GM21786 (cell line): ENCODE measurements around the gene SLC2A6.

ENCODE experiments used
- ATAC-seq: cut with Tn5 transposase; IDR thresholded peaks from one replicate; pipeline ENCODE4 v1.9.1; 2021; ENCODE audit not compliant: unreplicated experiment

The SLC2A6 gene

DNA sequence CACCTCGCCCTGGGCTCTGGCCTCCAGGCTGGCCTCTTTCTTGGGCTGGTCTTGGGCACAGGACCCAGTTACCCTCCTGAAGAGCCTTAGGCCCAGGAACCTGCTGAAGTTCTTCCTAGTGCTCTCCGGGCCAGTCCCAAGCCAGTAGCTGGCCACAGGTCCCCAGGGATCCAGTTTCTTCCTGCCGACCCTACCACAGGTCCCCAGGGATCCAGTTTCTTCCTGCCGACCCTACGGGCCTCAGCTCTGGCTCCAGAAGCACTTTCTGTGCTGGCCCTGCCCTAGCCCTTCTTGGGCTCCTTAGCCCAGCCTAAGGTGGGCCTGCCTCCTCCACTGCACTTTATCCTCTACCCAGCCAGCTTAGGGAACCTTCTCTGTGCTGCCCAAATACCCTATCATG, 37.3 kb downstream of the SLC2A6 start:
- ATAC-seq, result no peak

DNA sequence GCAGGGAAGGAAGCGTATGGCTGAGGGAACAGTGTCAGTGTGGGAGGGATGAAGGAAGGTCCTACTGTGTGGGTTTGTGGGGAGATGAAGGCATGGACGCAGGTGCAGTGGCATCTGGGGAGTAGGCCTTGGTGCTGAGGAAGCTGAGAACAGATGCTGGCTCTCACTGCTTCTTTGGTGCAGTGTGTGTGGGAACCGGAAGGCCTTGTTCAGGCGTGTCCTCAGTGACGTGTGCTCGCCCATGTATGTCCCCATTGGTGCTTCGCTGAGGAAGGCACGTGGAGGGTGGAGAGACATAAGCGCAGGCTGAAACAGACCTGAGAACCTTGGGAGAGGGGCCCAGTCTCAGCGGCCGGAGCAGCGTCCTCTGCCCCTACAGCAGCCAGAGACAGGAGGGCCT, 38.0 kb downstream of the SLC2A6 start:
- no peak for ATAC-seq

DNA sequence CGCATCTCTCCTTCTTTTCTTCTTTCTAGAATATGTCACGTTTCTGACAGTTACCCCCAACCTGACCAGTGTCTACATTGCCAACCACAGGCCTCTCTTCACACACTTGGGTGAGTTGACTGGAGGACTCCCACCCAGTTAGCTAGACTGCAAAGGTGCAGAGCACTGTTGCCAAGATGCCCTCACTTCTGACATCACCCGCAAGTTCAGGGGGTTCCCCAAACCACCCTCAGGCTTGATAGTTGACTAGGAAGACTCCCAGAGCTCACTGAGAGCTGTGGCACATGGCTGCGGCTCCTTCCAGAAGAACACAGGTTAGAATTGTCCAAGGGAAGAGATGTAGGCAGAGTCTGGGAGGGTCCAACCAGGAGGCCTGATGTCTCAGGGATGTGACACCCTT, 39.6 kb downstream of the SLC2A6 start:
- no peak for ATAC-seq

- no peak for ATAC-seq
Observed at GRCh38 chr9:133437753-133438531, 41.0 kb downstream of the SLC2A6 start.

DNA sequence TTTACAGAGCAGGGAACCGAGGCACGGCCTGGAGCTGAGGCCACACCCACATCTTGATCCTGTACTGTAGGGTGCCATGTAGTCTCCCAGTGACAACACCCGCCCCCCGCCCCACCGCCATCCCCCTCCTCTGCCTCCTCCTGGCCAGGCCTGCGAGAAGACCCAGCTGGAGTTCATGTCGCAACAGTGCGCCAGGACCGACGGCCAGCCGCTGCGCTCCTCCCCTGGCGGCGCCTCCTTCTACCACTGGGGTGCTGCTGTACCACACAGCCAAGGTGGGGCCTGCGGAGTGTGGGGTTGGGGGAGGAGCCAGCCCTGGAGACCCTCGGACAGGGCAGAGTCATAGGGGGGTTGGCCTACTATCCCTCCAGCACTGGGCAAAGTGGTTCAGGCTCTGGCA, 42.2 kb downstream of the SLC2A6 start:
- no peak for ATAC-seq

GRCh38 chr9:133433351-133433843, 45.5 kb downstream of the SLC2A6 start:
- no peak for ATAC-seq

DNA sequence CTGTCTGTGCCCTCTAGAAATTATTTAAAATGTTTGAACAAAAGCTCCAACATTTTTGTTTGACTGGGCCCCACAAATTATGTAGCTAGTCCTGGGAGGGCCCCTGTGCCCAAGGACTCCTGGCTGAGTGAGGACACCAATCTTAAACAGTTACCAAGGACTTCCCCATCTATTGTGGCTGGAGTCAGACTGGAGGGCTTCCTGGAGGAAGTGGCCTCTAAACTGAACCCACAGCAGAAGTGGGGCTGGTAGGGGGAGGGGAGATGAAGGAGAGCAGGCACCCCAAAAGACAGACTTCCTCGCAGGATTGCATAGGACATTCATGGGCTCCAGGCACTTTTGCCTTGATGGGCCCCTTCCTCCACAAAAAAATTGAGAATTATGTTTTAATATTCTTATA, 48.7 kb downstream of the SLC2A6 start:
- ATAC-seq, result no peak

DNA sequence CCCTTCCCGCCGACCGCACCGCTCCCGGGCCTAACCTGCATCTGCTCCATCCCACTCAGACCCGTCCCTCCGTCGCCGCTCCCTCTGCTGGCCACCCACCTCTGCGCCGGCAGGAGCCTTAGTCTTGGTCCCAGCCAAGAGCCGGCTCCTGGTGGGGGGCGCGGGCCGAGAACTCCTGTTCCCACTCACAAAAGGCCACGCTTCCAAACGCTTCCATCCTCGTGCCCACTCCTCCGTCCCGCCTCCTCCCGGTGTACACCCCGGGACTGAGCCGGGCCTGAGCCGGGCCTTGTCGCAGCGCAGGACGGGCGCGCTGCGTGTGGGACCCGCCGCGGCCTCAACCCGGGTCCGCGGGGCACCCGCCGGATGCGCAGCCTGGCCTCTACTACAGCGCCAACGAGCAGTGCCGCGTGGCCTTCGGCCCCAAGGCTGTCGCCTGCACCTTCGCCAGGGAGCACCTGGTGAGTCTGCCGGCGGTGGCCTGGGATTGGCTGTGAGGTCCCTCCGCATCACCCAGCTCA, 49.2 kb downstream of the SLC2A6 start:
- ATAC-seq, result no peak

- ATAC-seq, result no peak
Observed at GRCh38 chr9:133429214-133429613, 49.7 kb downstream of the SLC2A6 start.

GRCh38 chr9:133428617-133429101, 50.2 kb downstream of the SLC2A6 start:
- no peak for ATAC-seq

- no peak for ATAC-seq
Observed at GRCh38 chr9:133427658-133428348, 51.1 kb downstream of the SLC2A6 start.

GRCh38 chr9:133426011-133426410, 52.9 kb downstream of the SLC2A6 start:
- no peak for ATAC-seq

DNA sequence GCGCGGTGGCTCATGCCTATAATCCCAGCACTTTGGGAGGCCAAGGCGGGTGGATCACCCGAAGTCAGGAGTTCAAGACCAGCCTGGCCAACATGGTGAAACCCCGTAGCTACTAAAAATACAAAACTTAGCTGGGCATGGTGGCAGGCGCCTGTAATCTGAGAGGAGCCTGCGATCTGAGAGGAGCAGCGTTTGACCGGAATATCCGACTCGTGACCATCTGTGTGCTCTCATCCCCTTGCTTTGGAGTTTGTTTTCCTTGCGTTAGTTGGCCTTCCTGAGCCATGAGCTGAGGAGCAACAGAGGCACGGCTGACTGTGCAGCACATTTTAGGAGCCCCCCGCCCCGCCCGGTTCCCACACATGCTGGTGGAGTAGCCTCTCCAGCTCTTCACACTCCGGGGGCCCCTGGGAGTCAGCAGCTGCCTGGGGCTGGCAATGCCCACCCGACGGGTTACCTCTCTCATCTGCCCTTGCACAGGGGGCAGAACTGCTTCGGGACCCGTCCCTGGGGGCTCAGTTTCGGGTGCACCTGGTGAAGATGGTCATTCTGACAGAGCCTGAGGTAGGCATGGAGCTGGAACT, 53.8 kb downstream of the SLC2A6 start:
- no peak for ATAC-seq

GRCh38 chr9:133424187-133424586, 54.7 kb downstream of the SLC2A6 start:
- ATAC-seq, result no peak

- no peak for ATAC-seq
Observed at GRCh38 chr9:133423216-133423615, 55.7 kb downstream of the SLC2A6 start.

- ATAC-seq, result no peak
Observed at GRCh38 chr9:133421615-133422542, 57.0 kb downstream of the SLC2A6 start, which contains the start of gene ADAMTS13. ADAMTS13 (plus strand) TSS chr9:133422367; CDS start chr9:133422444, 77 bp downstream.
